ENCODE results near the gene KL. TPM values are rescaled to one million over a fixed set of nuclear protein-coding genes. Genes with fewer than 3 reads are reported as not detected.

Gene KL
- total and polyA plus RNA-seq, 5 experiments from 2014 or later: 0.25 to 0.29 TPM; not detected in 3

- Mint-ChIP-seq H3K4me3 (no peak overlapping the region), H3K4me1 (peaks cover 0 to 1% (median 0%) of the 10 kb centered on the region in 4 donors), H3K9me3 (no peaks in the 10 kb centered on the region), H3K27me3 (peaks cover 9 to 25% (median 10%) of the 10 kb centered on the region in 5 donors), H3K27ac (no peak overlapping the region), H3K36me3 (peaks cover 0 to 4% (median 2%) of the 10 kb centered on the region in 3 donors)
- DNase-seq (no peak), ATAC-seq (no peak)
- POLR2A ChIA-PET: no interaction called here
Observed at GRCh38 chr13:33053397-33054066, 37.3 kb downstream of the KL start.

- Mint-ChIP-seq H3K27me3 (peaks cover 0 to 2% (median 0%) of the 10 kb centered on the region in 5 donors), H3K36me3 (peaks cover 0 to 4% (median 0%) of the 10 kb centered on the region in 3 donors), H3K9me3 (no peaks in the 10 kb centered on the region), H3K4me3 (no peak overlapping the region), H3K27ac (no peak overlapping the region), H3K4me1 (no peaks in the 10 kb centered on the region)
- ATAC-seq (no peak), DNase-seq (no peak)
- POLR2A ChIA-PET: no interaction called here
Observed at GRCh38 chr13:33057019-33057780, 41.0 kb downstream of the KL start.

- DNase-seq: no peak
- POLR2A ChIA-PET: no interaction called here
- Mint-ChIP-seq H3K4me1 (no peaks in the 10 kb centered on the region), H3K27me3 (no peaks in the 10 kb centered on the region), H3K27ac (no peak overlapping the region), H3K9me3 (no peaks in the 10 kb centered on the region), H3K36me3 (no peaks in the 10 kb centered on the region), H3K4me3 (no peak overlapping the region)
- no peak for ATAC-seq
Observed at GRCh38 chr13:33058776-33059327, 42.6 kb downstream of the KL start.

- DNase-seq: no peak
- H3K27me3 Mint-ChIP-seq: no peaks in the 10 kb centered on the region
Observed at GRCh38 chr13:33060815-33061214, 44.6 kb downstream of the KL start.

GRCh38 chr13:33066329-33066728, 50.1 kb downstream of the KL start:
- no peak overlapping the region for H3K4me3 Mint-ChIP-seq
- H3K4me1 Mint-ChIP-seq: peaks cover 0 to 8% (median 0%) of the 10 kb centered on the region in 4 donors
- POLR2A ChIA-PET: no interaction called here
- H3K27ac Mint-ChIP-seq: no peak overlapping the region
- no peaks in the 10 kb centered on the region for H3K36me3 Mint-ChIP-seq
- no peaks in the 10 kb centered on the region for H3K27me3 Mint-ChIP-seq
- DNase-seq (no peak), ATAC-seq (no peak)
- no peaks in the 10 kb centered on the region for H3K9me3 Mint-ChIP-seq

More at GRCh38 chr13:33060815-33061214, 44.6 kb downstream of the KL start:
- H3K36me3 Mint-ChIP-seq: no peaks in the 10 kb centered on the region
- POLR2A ChIA-PET: no interaction called here
- H3K4me3 Mint-ChIP-seq: no peak overlapping the region
- no peaks in the 10 kb centered on the region for H3K9me3 Mint-ChIP-seq
- no peak for ATAC-seq
- H3K4me1 Mint-ChIP-seq: peaks cover 0 to 8% (median 0%) of the 10 kb centered on the region in 4 donors
- no peak overlapping the region for H3K27ac Mint-ChIP-seq

GRCh38 chr13:33069365-33069764, 53.1 kb downstream of the KL start:
- DNase-seq (no peak), ATAC-seq (no peak)
- Mint-ChIP-seq H3K4me3 (no peak overlapping the region), H3K27me3 (no peaks in the 10 kb centered on the region), H3K36me3 (no peaks in the 10 kb centered on the region), H3K9me3 (no peaks in the 10 kb centered on the region), H3K4me1 (peaks cover 0 to 8% (median 1%) of the 10 kb centered on the region in 4 donors), H3K27ac (no peak overlapping the region)
- POLR2A ChIA-PET: no interaction called here

GRCh38 chr13:33070713-33071112, 54.5 kb downstream of the KL start:
- peaks cover 0 to 3% (median 0%) of the 10 kb centered on the region in 4 donors for H3K4me1 Mint-ChIP-seq
- ATAC-seq (no peak), DNase-seq (no peak)
- no peaks in the 10 kb centered on the region for H3K9me3 Mint-ChIP-seq
- no peak overlapping the region for H3K27ac Mint-ChIP-seq
- no peaks in the 10 kb centered on the region for H3K36me3 Mint-ChIP-seq
- no peak overlapping the region for H3K4me3 Mint-ChIP-seq
- POLR2A ChIA-PET: no interaction called here
- H3K27me3 Mint-ChIP-seq: no peaks in the 10 kb centered on the region

- Mint-ChIP-seq H3K4me1 (peaks cover 0 to 3% (median 0%) of the 10 kb centered on the region in 4 donors), H3K9me3 (no peaks in the 10 kb centered on the region), H3K4me3 (no peak overlapping the region), H3K36me3 (no peaks in the 10 kb centered on the region), H3K27me3 (peaks cover 0 to 3% (median 0%) of the 10 kb centered on the region in 5 donors), H3K27ac (no peak overlapping the region)
- ATAC-seq (no peak), DNase-seq (no peak)
- POLR2A ChIA-PET: no interaction called here
Observed at GRCh38 chr13:33072282-33072681, 56.1 kb downstream of the KL start.

GRCh38 chr13:33072759-33073158, 56.5 kb downstream of the KL start:
- no peak overlapping the region for H3K27ac Mint-ChIP-seq
- DNase-seq (no peak), ATAC-seq (no peak)
- POLR2A ChIA-PET: no interaction called here
- H3K4me3 Mint-ChIP-seq: no peak overlapping the region
- H3K4me1 Mint-ChIP-seq: peaks cover 0 to 3% (median 0%) of the 10 kb centered on the region in 4 donors
- H3K36me3 Mint-ChIP-seq: no peaks in the 10 kb centered on the region
- peaks cover 0 to 3% (median 0%) of the 10 kb centered on the region in 5 donors for H3K27me3 Mint-ChIP-seq
- no peaks in the 10 kb centered on the region for H3K9me3 Mint-ChIP-seq

- DNase-seq: no peak
- no peak for ATAC-seq
- POLR2A ChIA-PET: no interaction called here
- H3K36me3 Mint-ChIP-seq: no peaks in the 10 kb centered on the region
- no peaks in the 10 kb centered on the region for H3K9me3 Mint-ChIP-seq
- H3K27ac Mint-ChIP-seq: no peak overlapping the region
- H3K4me3 Mint-ChIP-seq: no peak overlapping the region
- H3K27me3 Mint-ChIP-seq: peaks cover 0 to 3% (median 1%) of the 10 kb centered on the region in 5 donors
- H3K4me1 Mint-ChIP-seq: peaks cover 0 to 3% (median 0%) of the 10 kb centered on the region in 4 donors
Observed at GRCh38 chr13:33073338-33073737, 57.1 kb downstream of the KL start.

- H3K27ac Mint-ChIP-seq: peak overlapping the region in 1 of 10 donors; percentile 85
- H3K4me3 Mint-ChIP-seq: no peak overlapping the region
- peaks cover 0 to 3% (median 0%) of the 10 kb centered on the region in 4 donors for H3K4me1 Mint-ChIP-seq
- DNase-seq: no peak
- H3K27me3 Mint-ChIP-seq: peaks cover 3 to 31% (median 8%) of the 10 kb centered on the region in 5 donors
- no peaks in the 10 kb centered on the region for H3K36me3 Mint-ChIP-seq
- ATAC-seq: no peak
- POLR2A ChIA-PET: interaction anchor here (0.7 kb wide), 1 partner anchor 82 kb away, joined by 3 read pairs; no protein-coding TSS in a partner anchor
- H3K9me3 Mint-ChIP-seq: no peaks in the 10 kb centered on the region
Observed at GRCh38 chr13:33076001-33076992, 60.1 kb downstream of the KL start.

GRCh38 chr13:33078263-33078662, 62.0 kb downstream of the KL start:
- Mint-ChIP-seq H3K9me3 (no peaks in the 10 kb centered on the region), H3K27me3 (peaks cover 3 to 44% (median 11%) of the 10 kb centered on the region in 5 donors), H3K4me1 (no peaks in the 10 kb centered on the region), H3K4me3 (no peak overlapping the region), H3K36me3 (no peaks in the 10 kb centered on the region), H3K27ac (no peak overlapping the region)
- no peak for DNase-seq
- ATAC-seq: no peak
- POLR2A ChIA-PET: no interaction called here
